ENCODE data around the gene HCRT.
"Not testable (repeated sequence)": the region's sequence is repeated elsewhere in the genome, so short reads cannot be mapped to it uniquely, and the experiment has no call there.

HCRT gene, protein sequence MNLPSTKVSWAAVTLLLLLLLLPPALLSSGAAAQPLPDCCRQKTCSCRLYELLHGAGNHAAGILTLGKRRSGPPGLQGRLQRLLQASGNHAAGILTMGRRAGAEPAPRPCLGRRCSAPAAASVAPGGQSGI

GRCh38 chr17:42184713-42185620 is at the start of gene HCRT:
Gene HCRT, minus strand, starts transcription at chr17:42185452. Its CDS starts 87 bp downstream, at chr17:42185365.
- DNase-seq: no peak

GRCh38 chr17:42233994-42234393 is 48.7 kb upstream of the HCRT start:
- no peak for DNase-seq

GRCh38 chr17:42233156-42233555 is 47.9 kb upstream of the HCRT start:
- no peak for DNase-seq

DNA sequence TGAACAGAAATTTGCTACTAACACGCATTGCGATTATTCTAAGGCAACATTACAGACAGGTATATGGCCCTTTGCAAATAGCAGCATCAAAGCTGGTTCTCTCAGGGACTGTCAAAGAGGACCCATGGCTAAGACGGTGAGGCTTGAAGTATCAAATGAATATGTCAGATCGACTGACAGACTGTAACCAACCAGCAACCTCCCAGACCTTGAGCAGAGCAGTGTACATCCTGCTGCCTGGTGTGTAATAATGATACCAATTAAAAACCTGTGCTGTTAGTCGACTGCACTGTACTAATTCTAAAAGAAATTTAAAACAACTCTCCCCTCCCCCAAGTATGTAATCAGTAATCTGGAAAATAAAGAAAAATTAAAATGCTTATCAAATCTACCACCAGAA is 45.0 kb upstream of the HCRT start:
- peak; percentile 10 for DNase-seq

- DNase-seq: peak; percentile 10
Observed at GRCh38 chr17:42227849-42228700, 42.8 kb upstream of the HCRT start.

GRCh38 chr17:42225646-42226045 is 40.4 kb upstream of the HCRT start:
- no peak for DNase-seq

DNA sequence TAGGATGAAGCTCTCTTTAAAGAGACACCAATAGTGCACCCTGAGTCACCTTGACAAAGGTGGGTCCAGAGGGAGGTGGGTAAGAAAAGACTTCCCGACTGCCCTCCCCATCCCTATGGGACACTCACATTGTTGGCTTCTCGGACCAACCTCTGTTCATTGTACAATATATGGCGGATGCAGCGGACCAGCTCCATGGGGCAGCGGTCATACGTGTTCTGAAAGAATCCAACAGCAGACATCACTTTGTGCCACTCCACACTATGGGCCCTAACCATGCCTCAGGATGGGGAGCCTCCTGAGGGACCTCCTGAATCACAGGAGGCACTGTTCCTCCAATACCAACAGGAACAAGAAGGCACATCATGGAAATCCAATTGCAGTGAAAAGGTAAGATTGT is 39.4 kb upstream of the HCRT start:
- peak; percentile 10 for DNase-seq

DNA sequence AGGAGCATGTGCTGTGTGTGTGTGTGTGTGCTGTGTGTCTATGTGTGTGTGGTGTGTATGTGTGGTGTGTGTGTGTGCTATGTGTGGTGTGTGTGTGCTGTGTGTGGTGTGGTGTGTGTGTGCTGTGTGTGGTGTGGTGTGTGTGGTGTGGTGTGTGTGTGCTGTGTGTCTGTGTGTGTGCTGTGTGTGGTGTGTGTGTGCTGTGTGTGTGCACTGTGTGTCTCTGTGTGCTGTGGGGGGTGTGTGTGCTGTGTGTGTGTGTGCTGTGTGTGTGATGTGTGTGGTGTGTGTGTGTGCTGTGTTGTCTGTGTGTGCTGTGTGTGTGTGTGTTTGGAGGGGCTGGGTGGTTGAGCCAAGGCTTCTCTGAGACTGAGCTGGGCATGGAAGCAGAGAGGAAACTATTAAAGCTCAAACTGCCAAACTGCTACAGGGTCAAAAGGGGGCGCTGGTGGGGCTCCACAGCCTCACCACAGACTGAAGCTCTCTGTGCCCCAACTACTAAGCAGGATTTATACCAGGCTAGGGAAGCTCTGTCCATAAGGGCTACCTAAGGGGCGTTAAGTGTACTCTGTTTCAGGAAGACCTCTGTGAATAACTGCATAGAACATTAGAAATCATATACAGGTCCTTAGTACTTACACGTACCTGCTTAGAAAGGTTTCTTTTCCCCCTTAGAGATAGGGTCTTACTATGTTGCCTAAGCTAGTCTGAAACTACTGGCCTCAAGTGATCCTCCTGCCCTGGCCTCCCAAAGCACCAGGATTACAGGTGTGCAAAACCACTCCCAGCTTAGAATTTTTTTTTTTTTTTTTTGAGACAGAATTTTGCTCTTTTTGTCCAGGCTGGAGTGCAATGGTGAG is 36.9 kb upstream of the HCRT start:
- DNase-seq: peak; percentile 64

GRCh38 chr17:42219280-42219679 is 34.0 kb upstream of the HCRT start:
- not testable (repeated sequence) for DNase-seq

- no peak for DNase-seq
Observed at GRCh38 chr17:42214156-42214555, 28.9 kb upstream of the HCRT start.

- DNase-seq: no peak
Observed at GRCh38 chr17:42212382-42212781, 27.1 kb upstream of the HCRT start.

DNA sequence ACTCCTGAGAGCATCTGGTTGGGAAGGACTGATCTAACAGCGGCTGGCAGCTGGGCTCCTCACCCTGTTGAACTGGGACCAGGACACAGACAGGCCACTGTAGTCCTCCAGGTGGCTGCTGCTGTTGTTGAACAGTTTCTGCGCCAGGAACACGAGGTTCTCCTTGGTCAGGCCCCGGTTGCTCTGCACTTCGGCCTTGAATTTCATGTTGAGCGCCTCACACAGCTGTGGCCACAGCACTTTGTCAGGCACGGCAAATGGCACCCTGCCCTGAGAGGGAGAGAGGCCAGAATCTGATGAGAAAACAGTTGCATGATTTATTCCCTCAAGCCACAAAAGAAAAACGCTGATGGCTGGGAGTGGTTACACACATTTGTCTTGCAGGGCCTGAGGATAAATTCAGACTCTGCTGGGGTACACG is 26.7 kb upstream of the HCRT start:
- not testable (repeated sequence) for DNase-seq

DNA sequence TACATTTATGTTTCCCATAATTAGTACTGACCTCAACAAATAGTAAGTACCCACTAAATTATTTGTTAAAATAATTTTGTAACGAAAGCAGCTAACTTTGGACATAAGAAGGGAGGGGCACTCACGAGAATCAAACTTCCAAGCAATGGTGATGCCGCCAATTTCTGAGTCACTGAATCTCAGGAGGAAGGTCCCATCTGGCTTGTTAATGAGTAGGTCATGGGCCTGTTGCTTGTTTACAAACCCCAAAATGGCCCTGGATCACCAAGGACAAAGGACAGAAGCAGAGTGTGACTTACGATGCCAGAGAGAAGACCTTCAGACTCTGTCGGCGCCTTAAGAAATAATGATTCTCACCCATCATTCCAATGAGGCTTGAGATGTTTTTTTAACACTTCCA is 24.8 kb upstream of the HCRT start:
- no peak for DNase-seq

- not testable (repeated sequence) for DNase-seq
Observed at GRCh38 chr17:42206153-42206612, 20.9 kb upstream of the HCRT start.

DNA sequence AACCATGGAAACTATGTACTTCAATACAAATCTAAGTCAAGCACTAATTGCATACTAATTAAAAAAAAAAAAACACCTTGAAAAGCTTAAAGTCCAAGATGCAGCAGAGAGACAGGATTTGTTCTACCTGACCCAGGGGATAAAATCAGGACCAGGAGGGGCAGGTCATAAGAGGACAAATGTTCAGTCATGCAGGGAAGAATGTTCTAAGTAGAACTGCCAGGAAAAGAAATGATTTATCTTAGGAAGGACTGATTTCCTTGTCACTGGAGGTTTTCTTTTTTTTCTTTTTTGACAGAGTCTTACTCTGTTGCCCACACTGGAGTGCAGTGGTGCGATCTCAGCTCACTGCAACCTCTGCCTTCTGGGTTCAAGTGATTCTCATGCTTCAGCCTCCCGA is 18.1 kb upstream of the HCRT start:
- no peak for DNase-seq

- DNase-seq: no peak
Observed at GRCh38 chr17:42202696-42203095, 17.4 kb upstream of the HCRT start.

DNA sequence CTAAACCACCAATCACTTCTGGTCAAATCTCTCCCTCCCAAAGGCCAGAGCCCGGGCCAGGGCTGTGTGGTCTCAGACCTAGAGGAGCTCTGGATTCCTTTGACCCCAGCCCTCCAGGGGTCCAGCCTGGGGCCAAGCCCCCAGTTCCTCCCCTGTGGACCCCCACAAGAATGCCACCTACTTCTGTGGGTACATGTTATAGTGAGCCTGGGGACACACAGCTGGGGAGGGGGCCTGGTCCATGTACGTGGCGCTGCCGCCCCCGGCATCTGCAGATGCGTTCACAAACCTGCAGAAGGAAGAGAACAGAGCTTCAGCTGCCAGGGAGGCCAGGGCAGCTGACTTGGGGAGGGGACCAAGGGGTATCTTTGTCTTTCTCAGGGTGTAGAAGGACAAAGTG is 16.9 kb upstream of the HCRT start:
- DNase-seq: no peak

DNA sequence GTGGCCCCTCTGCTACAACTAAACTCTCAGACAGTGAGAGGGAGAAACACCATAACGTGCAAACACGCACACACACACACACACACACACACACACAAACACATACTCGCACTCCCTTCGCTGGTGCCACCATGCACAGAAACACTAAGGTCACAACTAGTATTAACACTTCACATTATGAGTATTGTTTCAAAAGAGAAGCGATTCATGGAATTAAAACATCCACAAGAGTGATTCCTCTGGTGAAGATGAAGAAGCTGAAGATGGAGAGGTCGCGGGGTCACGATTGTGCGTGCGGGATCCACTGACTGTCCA is 16.2 kb upstream of the HCRT start:
- no peak for DNase-seq

GRCh38 chr17:42200706-42201457 is 15.6 kb upstream of the HCRT start:
- no peak for DNase-seq

- no peak for DNase-seq
Observed at GRCh38 chr17:42199416-42200011, 14.3 kb upstream of the HCRT start.

- no peak for DNase-seq
Observed at GRCh38 chr17:42198897-42199296, 13.6 kb upstream of the HCRT start.

All from activated T-cell treated with anti-CD3 and anti-CD28 coated beads, Interleukin-2, amount 50 U/mL, for 1 hour (primary cell).